Activated CD4-positive, alpha-beta memory T cell treated with anti-CD3 and anti-CD28 coated beads for 36 hours (primary cell): Measurements from ENCODE around the gene OR4E1. TPM values are rescaled to one million over a fixed set of nuclear protein-coding genes. Genes with fewer than 3 reads are reported as not detected.
"Not testable (repeated sequence)": the region's sequence is repeated elsewhere in the genome, so short reads cannot be mapped to it uniquely, and the experiment has no call there.

ENCODE experiments used
- CTCF ChIA-PET: fragments of 350-600 bp; sonication (Branson Sonifier 250); formaldehyde crosslinking; loops from one replicate; lab custom pipeline; 2021; ENCODE audit warnings: antibody characterized with exemption, inconsistent platforms; lab: Charles Lee
- POLR2A ChIA-PET: fragments of 350-600 bp; sonication (Branson Sonifier 250); formaldehyde crosslinking; loops from one replicate; lab custom pipeline; 2021; ENCODE audit warnings: antibody characterized with exemption; lab: Charles Lee
- DNase-seq: peaks from one replicate; pipeline ENCODE4 v3.0.0-alpha.2; 2020
- H3K27ac Mint-ChIP-seq: one replicate; pipeline ENCODE4 v1.8.0; 2021; ENCODE audit warnings: mixed read lengths
- H3K27me3 Mint-ChIP-seq: one replicate; pipeline ENCODE4 v1.8.0; 2021; ENCODE audit warnings: mixed read lengths
- H3K36me3 Mint-ChIP-seq: one replicate; pipeline ENCODE4 v1.8.0; 2021; ENCODE audit warnings: mixed read lengths
- H3K4me1 Mint-ChIP-seq: one replicate; pipeline ENCODE4 v1.8.0; 2021; ENCODE audit warnings: low read depth, mixed read lengths
- H3K4me3 Mint-ChIP-seq: one replicate; pipeline ENCODE4 v1.8.0; 2021; ENCODE audit warnings: mild to moderate bottlenecking, mixed read lengths
- H3K9me3 Mint-ChIP-seq: one replicate; pipeline ENCODE4 v1.8.0; 2021; ENCODE audit warnings: mixed read lengths
- intact Hi-C: fragments of 100-400 bp; cut with micrococcal nuclease; formaldehyde crosslinking; loops from one replicate; pipeline ENCODE4 v1.15.1; 2023
- total RNA-seq, 2 experiments: library from RNA; stranded (reverse); gene quantifications; one replicate each; pipeline ENCODE4 v1.2.3, GENCODE V29; 2021

The OR4E1 gene, protein sequence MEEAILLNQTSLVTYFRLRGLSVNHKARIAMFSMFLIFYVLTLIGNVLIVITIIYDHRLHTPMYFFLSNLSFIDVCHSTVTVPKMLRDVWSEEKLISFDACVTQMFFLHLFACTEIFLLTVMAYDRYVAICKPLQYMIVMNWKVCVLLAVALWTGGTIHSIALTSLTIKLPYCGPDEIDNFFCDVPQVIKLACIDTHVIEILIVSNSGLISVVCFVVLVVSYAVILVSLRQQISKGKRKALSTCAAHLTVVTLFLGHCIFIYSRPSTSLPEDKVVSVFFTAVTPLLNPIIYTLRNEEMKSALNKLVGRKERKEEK
- under 1 TPM; 0.07 TPM for total RNA-seq

DNA sequence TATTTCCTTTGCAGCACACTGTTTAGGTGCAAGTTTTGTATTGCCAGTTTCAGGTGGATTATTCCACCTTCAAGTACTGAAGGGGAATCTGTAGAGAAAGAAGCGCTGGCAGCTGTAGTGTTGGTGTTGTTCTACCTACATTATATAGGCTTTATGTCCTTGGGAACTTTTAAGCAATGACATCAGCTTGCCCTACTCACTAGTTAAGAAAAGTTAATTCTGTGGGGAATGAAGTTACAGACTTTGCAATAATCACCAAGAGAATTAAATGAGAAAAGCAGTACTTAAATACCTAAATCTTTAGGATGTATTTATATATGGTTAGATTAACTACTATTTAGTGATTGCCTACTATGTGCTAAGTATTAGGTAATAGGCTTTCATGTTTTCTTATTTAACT lies at the start of gene OR4E1:
OR4E1 (minus strand) TSS at position 101 of the 400 bp plus-strand sequence. CDS start 2,883 bp downstream, outside the sequence.
- Mint-ChIP-seq H3K9me3 (peaks cover 13% of the 10 kb centered on the region), H3K4me1 (no peaks in the 10 kb centered on the region), H3K27me3 (peaks cover 12% of the 10 kb centered on the region), H3K27ac (no peak within 1 kb of the TSS), H3K4me3 (no peak within 1 kb of the TSS), H3K36me3 (no peaks in the 10 kb centered on the region)
- ChIA-PET POLR2A (no interaction called here), CTCF (no interaction called here)
- intact Hi-C loops, result no loop called here
- no peak for DNase-seq

DNA sequence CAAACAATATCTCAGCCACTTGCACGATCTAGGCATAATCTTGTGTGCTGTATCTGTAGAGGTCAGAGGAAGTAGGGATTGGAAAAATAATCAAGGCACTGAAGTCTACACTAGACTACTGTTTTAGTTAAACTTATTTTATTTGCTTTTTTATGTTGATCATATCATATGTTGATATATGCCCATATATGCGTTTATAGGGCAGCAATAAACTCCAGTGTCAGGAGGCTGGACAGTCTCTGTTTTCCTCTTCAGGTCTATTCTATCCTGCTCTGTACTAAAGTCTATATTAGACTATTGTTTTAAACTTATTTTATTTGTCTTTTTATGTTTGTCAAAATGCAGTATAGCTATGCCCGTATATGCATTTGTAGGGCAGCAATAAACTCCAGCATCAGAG lies 47.9 kb upstream of the OR4E1 start:
- CTCF ChIA-PET, result interaction anchor here (0.9 to 2.5 kb wide), 3 partner anchors 10 to 21 kb away, joined by 3 to 6 read pairs (median 5); no protein-coding TSS in a partner anchor
- H3K36me3 Mint-ChIP-seq, result no peaks in the 10 kb centered on the region
- intact Hi-C loops, result loop anchor here (5.0 kb wide), 1 partner anchor 836 kb away; no protein-coding TSS in a partner anchor

DNA sequence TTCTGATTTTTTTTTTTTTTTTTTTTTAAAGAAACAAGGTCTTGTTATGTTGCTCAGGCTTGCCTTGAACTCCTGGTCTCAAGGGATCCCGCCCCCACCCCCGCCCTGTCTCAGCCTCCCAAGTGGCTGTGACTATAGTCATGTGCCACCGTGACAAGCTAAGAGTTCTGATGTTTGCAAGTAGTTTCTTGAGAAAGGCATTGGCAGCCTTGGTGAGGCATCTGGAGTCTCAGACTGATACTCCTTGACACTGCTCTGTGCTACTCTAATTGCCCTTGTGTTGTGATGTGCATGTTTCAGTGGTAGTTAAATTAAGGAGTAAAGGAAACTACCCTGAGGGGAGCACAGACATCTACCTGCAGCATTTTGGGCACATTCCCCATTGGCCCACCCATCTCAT lies 46.2 kb upstream of the OR4E1 start:
- Mint-ChIP-seq H3K36me3 (no peaks in the 10 kb centered on the region), H3K27me3 (peaks cover 25% of the 10 kb centered on the region), H3K27ac (peak overlapping the region; percentile 7), H3K4me3 (no peak overlapping the region), H3K4me1 (peaks cover 3% of the 10 kb centered on the region), H3K9me3 (no peaks in the 10 kb centered on the region)
- POLR2A ChIA-PET, result no interaction called here
- intact Hi-C loops, result loop anchor here (5.0 to 10.0 kb wide), 2 partner anchors 75 to 837 kb away; no protein-coding TSS in a partner anchor
- DNase-seq, result peak; percentile 16
- CTCF ChIA-PET, result interaction anchor here (2.5 kb wide), 1 partner anchor 8 kb away, joined by 6 read pairs; no protein-coding TSS in a partner anchor

More for the DNA sequence above, 47.9 kb upstream of the OR4E1 start:
- peaks cover 21% of the 10 kb centered on the region for H3K27me3 Mint-ChIP-seq
- H3K4me1 Mint-ChIP-seq, result peaks cover 3% of the 10 kb centered on the region
- POLR2A ChIA-PET, result no interaction called here
- no peak for DNase-seq
- H3K27ac Mint-ChIP-seq, result no peak overlapping the region
- no peaks in the 10 kb centered on the region for H3K9me3 Mint-ChIP-seq
- H3K4me3 Mint-ChIP-seq, result no peak overlapping the region

- ChIA-PET CTCF (no interaction called here), POLR2A (no interaction called here)
- Mint-ChIP-seq H3K27ac (peak overlapping the region; percentile 26), H3K4me3 (peak overlapping the region; percentile 42), H3K27me3 (peaks cover 15% of the 10 kb centered on the region), H3K9me3 (no peaks in the 10 kb centered on the region), H3K36me3 (no peaks in the 10 kb centered on the region), H3K4me1 (no peaks in the 10 kb centered on the region)
- peak; percentile 18 for DNase-seq
- intact Hi-C loops, result loop anchor here (10.0 kb wide), 1 partner anchor 70 kb away; no protein-coding TSS in a partner anchor
Measured at GRCh38 chr14:21714318-21714929, 40.8 kb upstream of the OR4E1 start.

GRCh38 chr14:21712036-21712435 lies 38.4 kb upstream of the OR4E1 start:
- intact Hi-C loops, result loop anchor here (10.0 kb wide), 1 partner anchor 67 kb away; no protein-coding TSS in a partner anchor
- Mint-ChIP-seq H3K36me3 (no peaks in the 10 kb centered on the region), H3K27ac (peak overlapping the region; percentile 51), H3K9me3 (no peaks in the 10 kb centered on the region), H3K4me3 (peak overlapping the region; percentile 51), H3K27me3 (peaks cover 14% of the 10 kb centered on the region), H3K4me1 (no peaks in the 10 kb centered on the region)
- POLR2A ChIA-PET, result no interaction called here
- peak; percentile 20 for DNase-seq
- CTCF ChIA-PET, result interaction anchor here (1.0 to 3.5 kb wide), 12 partner anchors 9 to 858 kb away, joined by 3 to 32 read pairs (median 4); partner anchors contain the start of gene CHD8

- H3K9me3 Mint-ChIP-seq, result no peaks in the 10 kb centered on the region
- H3K27ac Mint-ChIP-seq, result peak overlapping the region; percentile 51
- DNase-seq, result peak; percentile 20
- peak overlapping the region; percentile 51 for H3K4me3 Mint-ChIP-seq
- peaks cover 11% of the 10 kb centered on the region for H3K27me3 Mint-ChIP-seq
- H3K4me1 Mint-ChIP-seq, result no peaks in the 10 kb centered on the region
- ChIA-PET CTCF (interaction anchor here (0.6 to 3.5 kb wide), 18 partner anchors 10 to 1252 kb away, joined by 3 to 32 read pairs (median 4); partner anchors contain the start of gene CHD8), POLR2A (no interaction called here)
- intact Hi-C loops, result loop anchor here (10.0 kb wide), 1 partner anchor 67 kb away; no protein-coding TSS in a partner anchor
- H3K36me3 Mint-ChIP-seq, result no peaks in the 10 kb centered on the region
Measured at GRCh38 chr14:21711360-21711961, 37.8 kb upstream of the OR4E1 start.

DNA sequence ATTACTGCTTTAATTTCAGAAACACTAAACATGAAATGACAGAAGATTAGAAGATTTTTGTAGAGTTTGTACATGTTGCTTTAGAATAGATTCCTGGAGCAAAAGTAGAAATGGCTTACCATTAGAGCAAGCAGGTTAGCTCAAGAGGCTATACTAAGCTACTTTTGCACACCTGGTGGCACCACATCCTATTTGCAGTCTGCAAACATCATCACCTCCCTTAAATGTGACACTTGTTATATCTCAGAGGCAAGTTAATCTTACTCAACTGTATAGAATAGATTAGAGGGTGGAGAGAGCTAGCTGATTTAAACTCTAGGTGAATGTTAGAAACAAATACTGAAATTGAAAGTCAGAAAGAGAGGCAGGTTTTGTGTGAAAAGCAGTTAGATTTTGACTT lies 30.7 kb upstream of the OR4E1 start:
- peak overlapping the region; percentile 4 for H3K27ac Mint-ChIP-seq
- H3K27me3 Mint-ChIP-seq, result peaks cover 3% of the 10 kb centered on the region
- ChIA-PET POLR2A (interaction anchor here (0.6 kb wide), 1 partner anchor 148 kb away, joined by 3 read pairs; no protein-coding TSS in a partner anchor), CTCF (interaction anchor here (0.6 kb wide), 1 partner anchor 19 kb away, joined by 3 read pairs; no protein-coding TSS in a partner anchor)
- H3K9me3 Mint-ChIP-seq, result no peaks in the 10 kb centered on the region
- intact Hi-C loops, result no loop called here
- DNase-seq, result no peak
- H3K36me3 Mint-ChIP-seq, result no peaks in the 10 kb centered on the region
- H3K4me1 Mint-ChIP-seq, result peaks cover 23% of the 10 kb centered on the region
- no peak overlapping the region for H3K4me3 Mint-ChIP-seq

- no peak for DNase-seq
- Mint-ChIP-seq H3K9me3 (no peaks in the 10 kb centered on the region), H3K27ac (peak overlapping the region; percentile 4), H3K4me1 (peaks cover 23% of the 10 kb centered on the region), H3K36me3 (no peaks in the 10 kb centered on the region), H3K4me3 (no peak overlapping the region), H3K27me3 (no peaks in the 10 kb centered on the region)
- ChIA-PET POLR2A (no interaction called here), CTCF (interaction anchor here (0.6 kb wide), 1 partner anchor 20 kb away, joined by 3 read pairs; no protein-coding TSS in a partner anchor)
- intact Hi-C loops, result no loop called here
Measured at GRCh38 chr14:21703357-21704326, 30.0 kb upstream of the OR4E1 start.

DNA sequence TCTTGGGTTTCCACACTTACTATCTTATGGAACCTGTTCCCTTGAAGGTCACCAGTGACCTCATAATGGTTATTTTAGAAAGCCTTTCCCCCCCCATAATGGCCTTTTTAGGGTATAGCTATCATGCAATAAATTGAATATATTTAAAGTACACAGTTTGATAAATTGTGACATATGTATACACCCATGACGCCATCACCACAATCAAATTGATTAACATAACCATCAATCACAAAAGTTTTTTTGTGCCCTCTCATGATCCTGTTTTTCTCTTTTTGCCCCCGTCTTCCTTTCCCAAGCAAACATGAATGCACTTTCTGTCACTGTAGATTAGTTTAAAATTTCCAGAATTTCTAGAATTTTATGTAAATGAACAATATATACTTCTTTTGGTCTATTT lies 28.7 kb upstream of the OR4E1 start:
- ChIA-PET POLR2A (no interaction called here), CTCF (interaction anchor here (1.1 to 3.7 kb wide), 2 partner anchors 9 to 11 kb away, joined by 3 to 32 read pairs; no protein-coding TSS in a partner anchor)
- Mint-ChIP-seq H3K27me3 (no peaks in the 10 kb centered on the region), H3K9me3 (no peaks in the 10 kb centered on the region), H3K36me3 (no peaks in the 10 kb centered on the region), H3K4me3 (no peak overlapping the region), H3K4me1 (peaks cover 23% of the 10 kb centered on the region), H3K27ac (no peak overlapping the region)
- intact Hi-C loops, result no loop called here
- no peak for DNase-seq

- H3K27ac Mint-ChIP-seq, result no peak overlapping the region
- POLR2A ChIA-PET, result no interaction called here
- H3K27me3 Mint-ChIP-seq, result no peaks in the 10 kb centered on the region
- intact Hi-C loops, result no loop called here
- no peaks in the 10 kb centered on the region for H3K36me3 Mint-ChIP-seq
- CTCF ChIA-PET, result interaction anchor here (3.7 kb wide), 1 partner anchor 11 kb away, joined by 32 read pairs; no protein-coding TSS in a partner anchor
- peaks cover 15% of the 10 kb centered on the region for H3K4me1 Mint-ChIP-seq
- H3K4me3 Mint-ChIP-seq, result no peak overlapping the region
- no peaks in the 10 kb centered on the region for H3K9me3 Mint-ChIP-seq
- DNase-seq, result no peak
Measured at GRCh38 chr14:21699551-21699950, 25.9 kb upstream of the OR4E1 start.

- H3K4me3 Mint-ChIP-seq, CTCF ChIA-PET, H3K4me1 Mint-ChIP-seq, H3K27ac Mint-ChIP-seq, H3K9me3 Mint-ChIP-seq, H3K27me3 Mint-ChIP-seq, DNase-seq, H3K36me3 Mint-ChIP-seq, intact Hi-C loops, POLR2A ChIA-PET: not testable (repeated sequence)
Measured at GRCh38 chr14:21698538-21698937, 24.9 kb upstream of the OR4E1 start.
